NK-92 (cell line): ENCODE measurements around the gene HSPA1B.
"Not testable (repeated sequence)": the region's sequence is repeated elsewhere in the genome, so short reads cannot be mapped to it uniquely, and the experiment has no call there.

ENCODE experiments used
- DNase-seq: peaks from one replicate; lab custom pipeline; 2025; ENCODE audit not compliant: unreplicated experiment; lab: John Stamatoyannopoulos, UW

Gene HSPA1B

GRCh38 chr6:31825553-31825952, 2.0 kb upstream of the HSPA1B start:
- DNase-seq: no peak

- DNase-seq: no peak
These were observed 699 bp upstream of the HSPA1B start for GRCh38 chr6:31826793-31827285.

GRCh38 chr6:31829633-31830283, 2.2 kb downstream of the HSPA1B start:
- no peak for DNase-seq

- DNase-seq: no peak
These were observed 3.4 kb downstream of the HSPA1B start for GRCh38 chr6:31830886-31831335.

- no peak for DNase-seq
These were observed 4.0 kb downstream of the HSPA1B start for GRCh38 chr6:31831350-31832215.

- DNase-seq: no peak
These were observed 7.1 kb downstream of the HSPA1B start for GRCh38 chr6:31834367-31835250.

- DNase-seq: no peak
These were observed 8.5 kb downstream of the HSPA1B start for GRCh38 chr6:31836047-31836473.

- no peak for DNase-seq
These were observed 9.2 kb downstream of the HSPA1B start for GRCh38 chr6:31836474-31837368.

GRCh38 chr6:31837369-31838113, 10.0 kb downstream of the HSPA1B start:
- no peak for DNase-seq

GRCh38 chr6:31838114-31838553, 10.6 kb downstream of the HSPA1B start:
- not testable (repeated sequence) for DNase-seq

GRCh38 chr6:31838968-31839367, 11.4 kb downstream of the HSPA1B start:
- no peak for DNase-seq

GRCh38 chr6:31839779-31840126, 12.2 kb downstream of the HSPA1B start:
- not testable (repeated sequence) for DNase-seq

GRCh38 chr6:31842053-31842452, 14.5 kb downstream of the HSPA1B start:
- DNase-seq: no peak

- DNase-seq: no peak
These were observed 17.0 kb downstream of the HSPA1B start for GRCh38 chr6:31844507-31844906.

GRCh38 chr6:31847276-31847978, 19.9 kb downstream of the HSPA1B start:
- no peak for DNase-seq

- DNase-seq: no peak
These were observed 23.4 kb downstream of the HSPA1B start for GRCh38 chr6:31850765-31851484.

- no peak for DNase-seq
These were observed 23.9 kb downstream of the HSPA1B start for GRCh38 chr6:31851485-31851832.
